Right lobe of liver (tissue), 6 donors: ENCODE data around the gene PDLIM5. TPM values are rescaled to one million over a fixed set of nuclear protein-coding genes. Genes with fewer than 3 reads are reported as not detected.

Experiments used
- ATAC-seq, 4 donors: fragments of 200-7000 bp; cut with Tn5 transposase; one replicate each; pipeline ENCODE4 v1.9.1; 2020; ENCODE audit warnings: mild to moderate bottlenecking in 4 of 4, moderate library complexity in 4 of 4
- DNase-seq, 3 donors: peaks; one replicate each; pipeline ENCODE4 v3.0.0-alpha.2; 2020
- H3K27ac ChIP-seq, 3 donors: fragments of 200-600 bp; one replicate each; pipeline ENCODE4 v1.8.0; 2022
- H3K27me3 ChIP-seq, 2 donors: fragments of 200-600 bp; one replicate each; pipeline ENCODE4 v1.8.0; 2022
- H3K36me3 ChIP-seq, 4 donors: fragments of 200-600 bp; sonication (generic) in 1 of 4; one replicate each; pipeline versions ENCODE4 v1.5.1 to v1.8.0; 2017 to 2022; ENCODE audit warnings: control low read depth in 1 of 4
- H3K4me1 ChIP-seq, 4 donors: fragments of 200-600 bp; sonication (generic) in 1 of 4; one replicate each; pipeline versions ENCODE4 v1.5.1 to v1.8.0; 2017 to 2022; ENCODE audit warnings: control low read depth in 1 of 4
- H3K4me3 ChIP-seq, 3 donors: fragments of 200-600 bp; one replicate each; pipeline ENCODE4 v1.8.0; 2022
- H3K9me3 ChIP-seq, 4 donors: fragments of 200-600 bp; sonication (generic) in 1 of 4; one replicate each; pipeline versions ENCODE4 v1.5.1 to v1.8.0; 2017 to 2022; ENCODE audit warnings: control low read depth in 1 of 4
- CTCF ChIP-seq, 4 donors: fragments of 200-600 bp in 3 of 4; fragments of 450-650 bp in 1 of 4; IDR thresholded peaks; one replicate each; pipeline versions ENCODE4 v1.5.1 to v1.8.0; 2016 to 2022; ENCODE audit warnings: antibody characterized with exemption in 4 of 4, mild to moderate bottlenecking in 2 of 4
- POLR2A ChIP-seq: fragments of 450-650 bp; IDR thresholded peaks from one replicate; pipeline ENCODE4 v1.6.1; 2017; ENCODE audit warnings: antibody characterized with exemption, mild to moderate bottlenecking
- WGBS: methylation state at CpG from one replicate; pipeline ENCODE4 v1.1.6; 2018; ENCODE audit warnings: low coverage, low lambda C conversion rate; ENCODE audit not compliant: insufficient coverage; ENCODE audit errors: missing lambda C conversion rate; 5-methylcytosine and 5-hydroxymethylcytosine counted together
- intact Hi-C, 2 donors: fragments of 100-400 bp; cut with DNase I; formaldehyde crosslinking; loops; one replicate each; pipeline versions ENCODE4 v1.11.2 to v1.14.1; 2022
- total RNA-seq, 6 experiments: library from RNA; depleted of rRNA in 2 of 6; stranded (reverse); fragments of >200 nt in 2 of 6; fragmentation: NEBNext Ultra II Directional in 3 of 6; extraction: Animal tissue kit (Norgen Biotek cat#: 25700) in 3 of 6; gene quantifications; one replicate each; pipeline versions ENCODE4 v1.1.0 to v1.2.4, GENCODE V29; 2016 to 2023
- donor health status: DM: no; HTN: yes; CAD: no.
- donor health status: DM: no; HTN: no; CAD: no.
- donor health status: DM: no; HTN: no; CAD: no.
- donor health status: DM: no; HTN: yes; CAD: no.
- donor health status: DM: no; HTN: yes; CAD: no.

PDLIM5 gene
- total RNA-seq, 6 experiments from 2014 or later: 71.9 to 135 (median 101) TPM

GRCh38 chr4:94428884-94429283 is 22.9 kb upstream of the PDLIM5 start:
- TF ChIP-seq CTCF (IDR thresholded peaks at IDR 0.05): no peak
- TF ChIP-seq POLR2A: no peak
- H3K27ac ChIP-seq: no peak overlapping the region

GRCh38 chr4:94430406-94430805 is 21.3 kb upstream of the PDLIM5 start:
- H3K36me3 ChIP-seq: no peaks in the 10 kb centered on the region
- H3K4me3 ChIP-seq: no peak overlapping the region
- peaks cover 0 to 4% (median 0%) of the 10 kb centered on the region in 4 donors for H3K9me3 ChIP-seq
- intact Hi-C loops: no loop called here
- no peak for DNase-seq
- H3K27ac ChIP-seq: no peak overlapping the region
- TF ChIP-seq CTCF (IDR thresholded peaks at IDR 0.05) (no peak), POLR2A (no peak)
- H3K4me1 ChIP-seq: no peaks in the 10 kb centered on the region
- no peak for ATAC-seq
- H3K27me3 ChIP-seq: no peaks in the 10 kb centered on the region
- 79% methylated on average over 5 of the region's 6 CpGs for WGBS

More at GRCh38 chr4:94428884-94429283, 22.9 kb upstream of the PDLIM5 start:
- DNase-seq (no peak), ATAC-seq (peak in 3 of 4 donors; percentile 27 to 73 (median 56))
- no peaks in the 10 kb centered on the region for H3K36me3 ChIP-seq
- no peaks in the 10 kb centered on the region for H3K4me1 ChIP-seq
- WGBS: 94% methylated on average over 1 of the region's 1 CpG
- intact Hi-C loops: no loop called here
- H3K9me3 ChIP-seq: peaks cover 0 to 4% (median 0%) of the 10 kb centered on the region in 4 donors
- H3K4me3 ChIP-seq: no peak overlapping the region
- no peaks in the 10 kb centered on the region for H3K27me3 ChIP-seq

- H3K27ac ChIP-seq: no peak overlapping the region
- intact Hi-C loops: no loop called here
These were observed 20.4 kb upstream of the PDLIM5 start for GRCh38 chr4:94431388-94431787.

GRCh38 chr4:94434505-94434904 is 17.2 kb upstream of the PDLIM5 start:
- no peak for TF ChIP-seq POLR2A
- no peak for TF ChIP-seq CTCF (IDR thresholded peaks at IDR 0.05)
- H3K9me3 ChIP-seq: no peaks in the 10 kb centered on the region
- H3K36me3 ChIP-seq: no peaks in the 10 kb centered on the region
- no peaks in the 10 kb centered on the region for H3K27me3 ChIP-seq
- no peak overlapping the region for H3K27ac ChIP-seq
- intact Hi-C loops: no loop called here
- ATAC-seq (no peak), DNase-seq (no peak)
- H3K4me3 ChIP-seq: no peak overlapping the region
- H3K4me1 ChIP-seq: no peaks in the 10 kb centered on the region

More at GRCh38 chr4:94431388-94431787, 20.4 kb upstream of the PDLIM5 start:
- Histone ChIP-seq H3K4me1 (no peaks in the 10 kb centered on the region), H3K9me3 (no peaks in the 10 kb centered on the region), H3K27me3 (no peaks in the 10 kb centered on the region), H3K36me3 (no peaks in the 10 kb centered on the region), H3K4me3 (no peak overlapping the region)
- WGBS: 100% methylated on average over 1 of the region's 3 CpGs
- TF ChIP-seq POLR2A (no peak), CTCF (IDR thresholded peaks at IDR 0.05) (no peak)
- no peak for DNase-seq
- no peak for ATAC-seq

- no peaks in the 10 kb centered on the region for H3K36me3 ChIP-seq
- no peak overlapping the region for H3K27ac ChIP-seq
- TF ChIP-seq CTCF (IDR thresholded peaks at IDR 0.05) (no peak), POLR2A (no peak)
- WGBS: 44% methylated on average over 2 of the region's 2 CpGs
- no peaks in the 10 kb centered on the region for H3K27me3 ChIP-seq
- ATAC-seq (no peak), DNase-seq (no peak)
- intact Hi-C loops: no loop called here
- H3K4me3 ChIP-seq: no peak overlapping the region
- no peaks in the 10 kb centered on the region for H3K4me1 ChIP-seq
- no peaks in the 10 kb centered on the region for H3K9me3 ChIP-seq
These were observed 15.9 kb upstream of the PDLIM5 start for GRCh38 chr4:94435874-94436273.
